Fibroblast of the aortic adventitia (primary cell): ENCODE measurements around the gene LRMDA. TPM values are rescaled to one million over a fixed set of nuclear protein-coding genes. Genes with fewer than 3 reads are reported as not detected.

ENCODE experiments used
- DNase-seq: peaks from one replicate; pipeline ENCODE4 v3.0.0-alpha.2; 2010; ENCODE audit warnings: low read depth
- H3K4me3 ChIP-seq: 2 replicates; pipeline ENCODE4 v1.5.1; 2011; ENCODE audit warnings: low read depth, mild to moderate bottlenecking, control low read depth, low read length, moderate library complexity
- CTCF ChIP-seq: IDR thresholded peaks from 2 replicates; pipeline ENCODE4 v1.5.1; 2011; ENCODE audit warnings: mild to moderate bottlenecking, low read length, control low read depth, inconsistent platforms; ENCODE audit not compliant: insufficient read depth
- total RNA-seq: library from RNA; depleted of rRNA; stranded (reverse); fragments of >200 nt; gene quantifications from 2 replicates; pipeline ENCODE4 v1.2.3, GENCODE V29; 2012; ENCODE audit warnings: low replicate concordance

The LRMDA gene
- total RNA-seq, 1 donor, result 6.3 TPM

- no peak overlapping the region for H3K4me3 ChIP-seq
- TF ChIP-seq CTCF, result no peak
- DNase-seq, result no peak
Measured at GRCh38 chr10:75751232-75751631, 319.8 kb downstream of the LRMDA start.

GRCh38 chr10:75753621-75754020 lies 322.2 kb downstream of the LRMDA start:
- no peak for TF ChIP-seq CTCF
- H3K4me3 ChIP-seq, result no peak overlapping the region

GRCh38 chr10:75754096-75754831 lies 322.8 kb downstream of the LRMDA start:
- DNase-seq, result no peak
- no peak for TF ChIP-seq CTCF
- H3K4me3 ChIP-seq, result no peak overlapping the region

More at GRCh38 chr10:75753621-75754020, 322.2 kb downstream of the LRMDA start:
- DNase-seq, result no peak

- DNase-seq, result no peak
- no peak for TF ChIP-seq CTCF
Measured at GRCh38 chr10:75755528-75755927, 324.1 kb downstream of the LRMDA start.

GRCh38 chr10:75761289-75761688 lies 329.9 kb downstream of the LRMDA start:
- no peak for TF ChIP-seq CTCF
- H3K4me3 ChIP-seq, result no peak overlapping the region
- no peak for DNase-seq

More at GRCh38 chr10:75755528-75755927, 324.1 kb downstream of the LRMDA start:
- no peak overlapping the region for H3K4me3 ChIP-seq

- TF ChIP-seq CTCF, result no peak
- DNase-seq, result no peak
- H3K4me3 ChIP-seq, result no peak overlapping the region
Measured at GRCh38 chr10:75762431-75762802, 331.0 kb downstream of the LRMDA start.

GRCh38 chr10:75763652-75764051 lies 332.2 kb downstream of the LRMDA start:
- TF ChIP-seq CTCF, result no peak
- H3K4me3 ChIP-seq, result no peak overlapping the region
- DNase-seq, result no peak
